Stimulated activated CD4-positive, alpha-beta T cell treated with anti-CD3 and anti-CD28 coated beads, Interleukin-15, amount 100 ng/mL, for 1 hour (primary cell): ENCODE data around the gene PLCD4.

ENCODE experiments used
- DNase-seq, 2 donors: peaks; one replicate each; pipeline ENCODE4 v3.0.0-alpha.2; 2020; ENCODE audit warnings: low read depth in 1 of 2, low spot score in 1 of 2

The PLCD4 gene

DNA sequence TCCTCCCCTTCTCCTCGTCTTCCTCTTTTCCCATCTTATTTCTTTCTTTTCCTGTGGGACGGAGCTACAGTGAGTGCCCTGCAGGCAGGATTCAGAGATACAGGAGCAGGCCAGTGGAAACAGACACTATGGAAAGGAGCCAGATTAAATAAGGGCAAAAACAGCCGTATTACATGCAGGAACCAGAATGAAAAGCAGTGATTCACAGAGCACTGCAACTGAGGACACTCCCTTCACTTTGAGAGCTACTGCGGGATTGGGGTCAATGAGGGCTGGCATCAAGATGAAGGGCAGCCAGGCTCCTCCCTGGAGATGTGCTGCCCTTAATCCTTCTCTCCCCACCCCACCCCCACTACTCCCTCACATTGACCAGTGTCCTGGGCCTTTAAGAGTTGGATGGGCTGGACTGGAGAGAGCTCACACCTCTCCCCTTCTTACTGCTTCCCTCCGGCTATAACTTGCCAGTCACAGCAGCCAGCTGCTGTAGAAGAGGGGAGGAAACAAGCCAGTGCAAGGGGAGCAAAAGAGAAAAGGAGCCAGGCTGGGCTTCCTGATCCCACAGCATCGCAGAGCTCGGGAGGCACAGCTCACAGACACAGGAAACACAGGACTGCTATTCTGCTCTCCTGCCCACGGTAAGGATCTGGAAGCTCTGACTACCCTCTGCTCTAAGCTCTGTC, at the start of gene PLCD4:
Gene PLCD4, plus strand, starts transcription at position 464 of the 680 bp plus-strand sequence. CDS start 7,841 bp downstream, outside the sequence.
- no peak for DNase-seq

DNA sequence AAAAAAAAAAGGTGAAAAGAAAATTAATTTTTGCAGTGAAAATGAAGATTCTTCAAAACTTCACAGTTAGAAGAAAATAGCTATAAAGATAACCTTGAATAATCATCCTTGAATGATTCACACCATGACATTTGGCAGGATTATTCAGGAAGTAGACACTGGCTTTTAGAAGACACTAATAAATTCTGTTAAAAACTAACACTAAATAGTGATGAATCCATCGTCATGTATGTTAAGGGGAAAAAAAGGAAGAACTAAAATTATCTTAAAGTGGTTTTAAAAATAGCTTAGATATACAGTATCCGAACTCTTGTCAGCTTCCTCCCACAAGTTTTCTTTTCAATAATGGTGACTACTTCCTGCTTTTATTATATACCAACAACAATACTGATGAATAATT, 49.8 kb upstream of the PLCD4 start:
- DNase-seq, result no peak

DNA sequence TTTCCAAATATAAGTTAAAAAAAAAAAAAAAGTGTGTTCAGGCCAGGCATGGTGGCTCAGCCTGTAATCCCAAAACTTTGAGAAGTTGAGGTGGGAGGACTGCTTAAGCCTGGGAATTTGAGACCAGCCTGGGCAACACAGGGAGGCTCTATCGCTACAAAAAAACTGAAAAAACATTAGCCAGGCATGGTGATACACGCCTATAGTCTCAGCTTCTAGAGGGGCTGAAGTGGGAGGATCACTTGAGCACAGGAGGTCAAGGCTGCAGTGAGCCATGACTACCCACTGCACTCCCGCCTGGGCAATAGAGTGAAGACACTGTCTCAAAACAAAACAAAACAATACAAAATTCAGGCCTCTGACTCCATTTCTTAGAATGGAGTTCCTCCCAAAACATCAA, 48.7 kb upstream of the PLCD4 start:
- DNase-seq, result no peak

DNA sequence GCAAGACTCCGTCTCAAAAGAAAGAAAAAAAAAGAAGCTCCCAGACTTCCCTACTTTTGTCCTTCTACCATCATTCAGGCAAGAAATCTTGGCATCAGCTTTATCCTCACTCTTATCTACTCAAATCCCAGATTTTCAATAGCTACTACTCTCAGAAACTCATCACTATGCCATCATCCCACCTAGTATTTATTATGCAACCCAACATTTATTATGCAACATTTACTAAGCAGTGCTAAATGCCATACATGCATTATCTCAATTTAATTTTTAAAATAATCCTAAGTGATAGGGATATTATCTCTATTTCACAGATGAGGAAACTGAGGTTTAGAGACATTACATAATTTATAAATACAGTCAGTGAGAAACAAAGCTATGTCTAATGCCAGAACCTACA, 43.6 kb upstream of the PLCD4 start:
- no peak for DNase-seq

DNA sequence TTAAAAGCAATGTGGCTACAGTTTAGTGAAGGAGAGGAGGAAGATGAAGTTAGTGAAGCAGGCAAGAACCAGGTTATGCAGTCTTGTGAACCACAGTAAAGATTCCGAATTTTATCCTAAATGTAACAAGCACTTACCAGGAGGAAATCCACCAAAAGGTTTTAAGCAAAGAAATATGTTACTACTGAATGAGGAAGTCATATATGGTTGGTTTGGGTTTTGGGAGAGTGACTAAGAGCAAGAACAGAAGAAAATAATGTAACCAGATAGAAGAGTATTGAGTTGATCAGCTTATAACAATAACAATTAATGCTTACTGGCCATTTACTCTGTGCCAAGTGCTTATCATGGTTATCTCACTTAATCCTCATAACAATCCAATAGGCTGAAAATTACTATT, 41.4 kb upstream of the PLCD4 start:
- no peak for DNase-seq

DNA sequence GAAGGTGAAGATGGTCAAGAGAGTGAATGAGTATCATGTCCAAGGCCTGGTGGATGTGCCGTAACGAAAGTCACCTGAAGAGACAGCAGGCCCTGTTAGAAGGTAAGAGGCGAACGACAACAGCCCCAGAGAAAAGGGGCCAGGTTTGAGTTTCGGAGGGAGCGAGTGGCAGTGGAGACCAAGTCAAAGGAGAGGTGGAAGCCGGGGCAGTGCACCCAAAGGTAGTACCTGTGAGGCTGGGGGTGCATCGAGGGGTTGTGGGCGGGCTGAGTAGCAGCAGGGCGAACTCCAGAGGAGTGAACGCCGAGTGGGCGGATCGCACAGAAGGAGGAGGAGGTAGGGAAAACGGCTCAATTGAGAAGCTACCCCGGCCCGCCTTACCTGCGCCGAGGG, 39.9 kb upstream of the PLCD4 start:
- no peak for DNase-seq

DNA sequence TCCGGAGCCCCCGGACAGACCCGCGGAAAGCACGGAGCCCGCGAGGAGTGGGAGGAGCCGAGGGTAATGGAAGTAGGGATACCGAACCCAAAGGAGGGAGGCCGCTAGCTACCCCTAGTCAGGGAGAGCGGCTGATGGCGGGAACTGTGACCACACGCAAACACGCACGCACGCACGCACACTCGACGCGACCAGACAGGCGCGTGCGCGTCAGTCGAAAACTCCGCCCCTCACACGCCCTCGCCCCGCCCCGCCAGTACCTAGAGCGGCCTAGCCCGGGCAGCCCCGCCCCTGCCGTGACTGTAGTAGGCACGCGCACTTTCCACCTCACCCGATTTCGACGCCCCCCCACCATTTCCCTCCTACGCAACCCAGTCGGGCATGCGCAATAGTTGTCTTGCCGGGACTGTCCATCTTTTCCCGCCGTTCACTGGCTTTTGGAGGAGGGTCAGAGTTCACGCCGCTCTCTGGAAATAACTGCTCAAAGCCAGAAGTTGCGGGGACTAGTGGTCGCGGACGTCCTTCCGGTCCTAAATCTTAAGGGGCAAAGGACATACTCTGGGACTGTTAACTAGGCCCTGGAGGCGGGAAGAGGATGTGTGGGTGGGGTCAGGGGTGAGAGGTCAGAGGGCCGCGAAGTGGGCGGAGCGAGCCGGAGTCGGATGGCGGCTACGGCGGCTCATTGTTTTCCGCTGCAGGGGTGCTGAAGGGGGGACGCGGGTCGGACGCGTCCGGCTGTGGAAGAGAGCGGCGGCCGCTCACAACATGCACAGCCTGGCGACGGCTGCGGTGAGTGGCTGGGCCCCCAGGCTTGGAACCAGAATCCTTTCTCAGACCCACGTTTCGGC, 39.3 kb upstream of the PLCD4 start, which contains the start of the genes CNOT9 and USP37:
Gene CNOT9, plus strand, starts transcription at position 650 of the 848 bp plus-strand sequence. Its CDS starts 116 bp downstream, at position 766.
Gene USP37, minus strand, starts transcription at position 162 of the 848 bp plus-strand sequence. CDS start 9,698 bp downstream, outside the sequence.
- DNase-seq, result peak; percentile 100

DNA sequence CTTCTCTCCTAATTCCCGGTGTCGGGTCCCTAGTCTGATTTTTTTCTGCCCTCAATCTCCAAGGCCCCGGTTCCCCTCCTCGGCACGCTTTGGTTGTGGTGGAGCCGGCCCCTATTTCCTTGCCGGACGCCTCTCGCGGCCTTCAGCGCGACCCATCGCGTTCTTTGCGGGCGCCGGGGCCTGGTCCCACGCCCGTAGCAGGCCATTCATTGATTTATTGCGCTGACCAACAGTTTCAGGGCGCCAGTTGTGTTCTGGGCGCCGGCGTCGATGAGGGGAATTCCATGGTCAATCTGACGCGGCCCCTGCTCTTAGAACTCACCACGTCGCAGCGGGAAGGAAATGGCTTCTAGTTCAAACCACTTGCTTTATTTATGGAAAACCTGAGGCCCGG, 38.7 kb upstream of the PLCD4 start:
- DNase-seq, result peak; percentile 35 to 42

DNA sequence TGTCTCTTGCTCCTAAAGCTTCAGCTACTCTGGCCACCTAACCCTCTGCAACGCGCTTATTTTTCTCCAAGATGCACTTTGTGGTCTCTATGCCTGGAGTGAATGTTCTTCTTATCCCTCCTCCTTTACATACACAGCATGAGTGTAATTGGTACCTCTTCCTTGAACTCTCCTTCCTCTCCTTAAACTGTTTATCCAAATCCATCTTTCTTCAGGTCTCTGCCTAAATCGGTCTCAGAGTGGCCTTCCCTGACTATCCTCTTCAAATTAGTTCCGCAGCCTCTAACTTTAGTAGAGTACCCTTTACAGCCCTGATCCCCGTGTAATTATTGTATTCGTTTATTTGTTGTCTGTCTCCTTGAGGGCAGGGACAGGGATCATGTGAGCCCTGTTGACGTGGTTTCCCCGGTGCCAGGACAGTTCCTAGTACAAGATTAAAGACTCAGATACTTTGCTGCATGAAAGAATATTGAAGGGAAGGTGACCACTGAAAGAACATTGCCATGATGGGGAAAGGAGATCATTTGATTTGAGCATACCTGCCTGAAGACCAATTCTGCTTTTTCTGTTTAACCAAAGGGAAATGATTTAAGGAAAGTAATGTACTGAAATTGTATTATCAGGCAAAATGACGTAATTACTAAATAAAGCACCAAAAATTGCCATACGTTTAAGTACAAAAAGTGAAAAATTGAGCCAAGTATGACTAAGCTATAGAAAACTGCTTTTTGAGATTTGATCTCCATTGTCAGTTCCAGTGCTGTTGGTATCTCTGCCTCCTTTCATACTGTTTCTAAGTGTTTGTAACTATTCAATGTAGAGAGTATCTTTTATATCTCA, 37.8 kb upstream of the PLCD4 start:
- DNase-seq, result no peak

DNA sequence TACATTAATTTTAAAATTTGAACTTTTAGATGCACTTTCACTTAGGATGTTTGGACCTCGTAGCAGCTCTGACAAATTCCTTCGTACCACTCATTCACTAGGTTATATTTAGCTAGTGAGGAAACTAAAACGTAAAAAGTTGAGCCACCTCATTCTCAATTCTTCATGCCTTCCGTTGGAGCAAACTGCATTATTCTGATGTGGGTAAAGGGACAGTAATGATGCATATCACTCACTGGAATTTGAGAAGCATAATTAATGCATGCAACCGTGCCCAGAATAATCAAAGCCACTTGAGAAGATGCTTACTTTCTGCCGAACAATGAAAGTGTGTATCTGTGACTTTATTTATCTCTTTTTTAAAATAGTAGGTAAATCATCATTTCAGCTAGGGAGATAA, 36.8 kb upstream of the PLCD4 start:
- DNase-seq, result no peak

DNA sequence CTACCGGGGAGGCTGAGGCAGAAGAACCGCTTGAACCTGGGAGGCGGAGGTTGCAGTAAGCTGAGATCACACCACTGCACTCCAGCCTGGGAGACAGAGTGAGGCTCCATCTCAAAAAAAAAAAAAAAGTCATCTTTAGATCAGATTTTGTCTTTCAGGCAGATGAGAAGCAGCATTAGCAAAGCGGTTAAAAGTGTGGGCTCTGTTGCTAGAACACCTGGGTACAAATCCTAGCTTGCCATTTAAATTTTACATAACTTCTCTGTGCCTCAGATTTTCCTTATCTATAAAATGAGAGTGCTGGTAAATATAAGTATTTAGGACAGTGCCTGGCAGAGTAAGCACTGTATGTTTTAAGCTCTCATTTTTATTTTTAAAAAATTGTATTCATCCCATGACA, 30.8 kb upstream of the PLCD4 start:
- no peak for DNase-seq

DNA sequence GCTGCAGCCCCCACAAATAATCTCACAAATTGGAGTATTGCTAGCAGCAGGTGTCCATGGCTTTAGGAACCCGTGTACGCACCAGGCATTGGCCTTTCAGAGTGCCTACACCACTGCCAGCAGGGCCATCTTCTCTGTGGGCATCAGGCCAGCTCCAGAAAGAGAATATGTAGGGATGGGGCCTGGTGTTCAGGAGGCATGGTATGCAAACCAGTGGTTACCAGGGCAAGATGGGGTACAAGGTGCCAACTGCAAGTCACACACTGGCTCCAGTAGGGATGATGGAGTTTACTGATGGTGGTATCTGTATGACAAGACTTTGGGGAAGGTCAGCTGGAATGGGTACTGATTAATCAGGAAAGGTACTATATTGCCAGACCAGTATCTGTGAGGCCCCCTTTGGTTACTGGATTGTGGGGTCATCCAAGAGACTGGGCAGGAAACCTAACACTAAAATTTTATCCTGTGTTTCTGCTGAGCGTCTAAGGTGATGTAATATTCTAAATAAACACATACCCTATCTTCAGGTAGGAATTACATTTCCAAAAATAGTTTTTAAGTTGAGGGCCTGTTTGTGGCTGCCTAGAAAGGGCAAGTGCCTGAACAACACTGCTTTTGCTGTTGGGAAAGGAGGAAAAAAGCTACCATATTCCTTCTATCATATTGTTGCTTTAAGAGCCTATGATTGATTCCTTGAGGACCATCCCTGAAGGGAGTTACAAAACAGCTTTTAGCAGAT, 30.0 kb upstream of the PLCD4 start:
- DNase-seq, result no peak

DNA sequence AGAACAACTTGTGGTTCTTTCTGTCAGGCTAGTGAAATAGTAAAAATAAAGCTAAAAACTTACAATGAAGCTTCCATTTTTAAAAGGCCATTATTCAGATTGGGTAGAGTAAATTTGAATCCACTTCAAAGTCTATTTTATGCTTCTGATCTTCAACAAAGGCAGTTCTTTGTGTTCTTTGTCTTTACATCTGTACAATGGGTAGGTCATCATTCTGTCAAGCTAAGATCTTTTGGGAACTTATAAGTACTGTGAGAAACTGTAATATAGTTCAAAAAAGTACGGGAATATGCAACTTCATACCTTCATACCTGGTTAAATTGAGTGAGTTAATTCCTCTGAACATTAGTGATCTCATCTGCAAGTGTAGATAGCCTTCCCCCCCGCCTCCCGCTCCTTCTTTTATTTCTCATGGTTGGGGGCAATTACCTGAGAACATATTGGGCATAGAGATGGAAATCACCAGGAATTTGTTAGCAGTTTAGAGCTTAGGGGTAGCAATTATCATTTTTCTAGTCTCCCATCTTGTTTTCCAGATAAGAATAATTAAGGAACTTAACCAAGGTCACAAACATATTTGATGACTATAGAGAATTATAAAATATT, 29.3 kb upstream of the PLCD4 start:
- DNase-seq, result no peak

DNA sequence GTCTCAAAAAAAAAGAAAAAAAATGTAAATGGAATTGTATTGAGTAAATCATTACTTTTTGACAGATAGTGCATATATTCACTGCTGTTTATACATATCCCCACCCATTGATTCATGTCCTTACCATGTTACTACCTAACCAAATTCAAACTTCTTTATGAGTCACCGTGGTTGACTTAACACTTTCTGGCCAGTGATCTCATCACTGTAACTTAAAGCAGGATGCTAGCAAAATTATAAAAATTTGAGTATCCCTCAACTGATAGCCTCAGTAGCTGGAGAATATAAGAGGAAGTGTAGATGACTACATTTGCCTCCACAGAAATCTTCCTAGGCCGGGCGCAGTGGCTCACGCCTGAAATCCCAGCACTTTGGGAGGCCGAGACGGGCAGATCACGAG, 25.6 kb upstream of the PLCD4 start:
- DNase-seq, result no peak

DNA sequence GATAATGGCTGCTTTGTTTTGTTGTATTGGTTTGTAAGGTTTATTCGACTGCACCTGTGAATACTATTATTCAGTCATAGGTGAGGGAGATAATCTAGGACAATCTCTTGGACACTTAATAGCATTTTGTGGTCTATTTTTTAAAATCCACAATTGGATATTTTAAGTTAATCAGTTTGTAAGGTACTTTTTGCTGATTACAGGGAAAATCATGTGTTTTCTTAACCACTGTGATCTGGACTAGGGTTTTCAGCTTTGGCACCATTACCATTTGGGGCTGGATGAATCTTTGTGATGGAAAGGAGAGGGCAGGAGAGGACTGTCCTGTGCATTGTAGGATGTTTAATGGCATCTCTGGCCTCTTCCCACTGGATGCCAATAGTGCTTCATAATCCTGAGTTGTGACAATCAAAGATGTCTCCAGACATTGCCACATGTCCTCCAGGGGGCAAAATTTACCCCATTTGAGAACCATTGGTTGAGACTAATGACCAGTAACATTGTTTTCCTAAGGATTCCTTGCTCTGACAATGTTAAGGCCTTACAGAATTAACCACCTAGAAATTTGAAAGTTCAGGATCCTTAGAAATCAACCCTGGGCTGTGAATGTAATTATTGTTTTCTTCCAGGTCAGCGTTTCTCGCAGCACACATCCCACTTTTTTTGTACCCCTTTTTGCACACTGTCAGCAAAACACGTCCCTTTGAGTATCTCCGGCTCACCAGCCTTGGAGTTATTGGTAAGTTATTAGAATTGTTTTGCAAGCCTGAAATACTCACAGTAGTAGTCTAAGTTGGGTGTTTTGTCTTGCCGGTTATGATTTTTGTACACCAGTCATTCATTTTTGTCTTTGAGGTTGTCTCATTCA, 23.5 kb upstream of the PLCD4 start:
- no peak for DNase-seq

DNA sequence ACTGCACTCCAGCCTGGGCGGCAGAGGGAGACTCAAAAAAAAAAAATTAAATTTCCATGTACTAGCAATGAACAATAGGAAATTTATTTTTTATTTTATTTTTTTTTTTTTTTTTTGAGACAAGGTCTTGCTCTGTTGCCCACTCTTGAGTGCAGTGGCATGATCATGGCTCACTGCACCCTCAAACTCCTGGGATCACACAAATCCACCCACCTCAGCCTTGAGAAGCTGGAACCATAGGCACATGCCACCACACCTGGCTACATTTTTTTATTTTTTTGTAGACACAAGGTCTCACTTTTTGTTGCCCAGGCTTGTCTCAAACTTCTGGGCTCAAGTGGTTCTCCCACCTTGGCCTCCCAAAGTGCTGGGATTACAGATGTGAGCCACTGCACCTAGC, 22.2 kb upstream of the PLCD4 start:
- DNase-seq, result no peak

DNA sequence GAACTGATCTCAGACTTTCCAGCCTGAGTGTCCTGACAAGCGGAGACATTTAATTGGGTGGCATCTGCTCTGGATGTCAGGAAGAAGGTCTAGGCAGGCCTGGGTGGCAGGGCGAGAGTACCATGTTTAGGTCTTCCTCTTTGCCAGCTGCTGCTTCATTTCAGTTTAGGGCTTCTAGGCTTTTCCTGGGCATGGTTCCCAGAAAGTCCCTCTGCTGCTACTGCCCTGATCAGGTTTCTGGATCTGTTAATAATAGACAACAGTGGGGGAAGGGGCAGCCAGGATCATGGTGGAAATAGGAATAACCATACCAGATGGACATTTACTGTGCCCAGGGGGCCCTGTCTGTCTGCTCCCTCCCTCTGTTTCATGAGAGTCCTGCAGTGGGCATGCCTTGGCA, 2.3 kb upstream of the PLCD4 start:
- no peak for DNase-seq

DNA sequence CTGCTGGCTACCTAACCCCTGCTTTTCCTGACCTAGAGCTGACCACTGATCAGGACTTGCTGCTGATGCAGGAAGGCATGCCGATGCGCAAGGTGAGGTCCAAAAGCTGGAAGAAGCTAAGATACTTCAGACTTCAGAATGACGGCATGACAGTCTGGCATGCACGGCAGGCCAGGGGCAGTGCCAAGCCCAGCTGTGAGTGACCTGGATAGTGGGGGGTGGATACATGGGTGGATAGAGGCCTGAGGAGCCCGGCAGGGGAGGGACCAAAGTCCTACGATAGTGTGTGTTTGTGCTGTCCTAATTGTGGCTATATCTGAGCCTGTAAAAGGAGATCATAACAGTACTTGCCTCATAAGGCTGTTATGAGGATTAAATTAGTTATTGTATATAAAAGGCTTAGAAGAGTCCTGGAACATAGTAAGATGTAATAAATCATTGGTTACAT, 8.2 kb downstream of the PLCD4 start:
- DNase-seq, result no peak

DNA sequence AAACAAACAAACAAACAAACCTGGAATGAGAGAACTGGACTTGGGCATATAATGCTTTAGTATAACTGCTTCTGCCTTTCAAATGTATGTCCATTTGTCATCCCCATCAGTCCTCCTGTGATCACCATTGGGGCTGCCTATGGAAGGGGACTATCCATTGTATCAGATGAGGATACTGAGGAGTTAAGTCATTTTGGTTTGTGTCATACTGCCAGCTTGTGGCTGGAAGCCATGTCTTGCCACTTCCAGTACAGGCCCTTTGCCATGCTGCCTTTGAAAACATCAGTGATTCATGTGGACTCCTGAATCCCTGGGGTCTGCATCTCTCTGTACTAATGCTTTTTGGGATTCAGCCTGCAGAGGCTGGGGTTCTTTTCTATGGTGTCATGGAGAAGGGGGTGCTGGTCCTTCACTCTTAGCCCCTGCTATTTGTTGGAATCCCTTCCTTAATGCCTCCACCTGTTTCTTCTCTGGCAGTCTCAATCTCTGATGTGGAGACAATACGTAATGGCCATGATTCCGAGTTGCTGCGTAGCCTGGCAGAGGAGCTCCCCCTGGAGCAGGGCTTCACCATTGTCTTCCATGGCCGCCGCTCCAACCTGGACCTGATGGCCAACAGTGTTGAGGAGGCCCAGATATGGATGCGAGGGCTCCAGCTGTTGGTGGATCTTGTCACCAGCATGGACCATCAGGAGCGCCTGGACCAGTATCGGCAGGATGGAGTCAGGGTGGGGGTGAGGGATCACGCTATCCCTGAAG, 10.6 kb downstream of the PLCD4 start:
- no peak for DNase-seq
